HG02623 (cell line): ENCODE data around the gene TBC1D4.
A peak's percentile ranks its signal among the peaks of the same experiment; 100 is the strongest.
"Not testable (repeated sequence)": the region's sequence is repeated elsewhere in the genome, so short reads cannot be mapped to it uniquely, and the experiment has no call there.

ENCODE experiments used
- ATAC-seq: cut with Tn5 transposase; IDR thresholded peaks from one replicate; pipeline ENCODE4 v1.9.1; 2021; ENCODE audit warnings: moderate library complexity; ENCODE audit not compliant: unreplicated experiment

TBC1D4 gene

GRCh38 chr13:75452564-75452963 lies 29.4 kb downstream of the TBC1D4 start:
- no peak for ATAC-seq

GRCh38 chr13:75447493-75447892 lies 34.5 kb downstream of the TBC1D4 start:
- ATAC-seq: no peak

GRCh38 chr13:75446874-75447273 lies 35.1 kb downstream of the TBC1D4 start:
- ATAC-seq: no peak

GRCh38 chr13:75445717-75446499 lies 36.1 kb downstream of the TBC1D4 start:
- ATAC-seq: no peak

- no peak for ATAC-seq
Measured at GRCh38 chr13:75444016-75444415, 38.0 kb downstream of the TBC1D4 start.

- no peak for ATAC-seq
Measured at GRCh38 chr13:75443356-75443958, 38.5 kb downstream of the TBC1D4 start.

GRCh38 chr13:75442736-75443234 lies 39.2 kb downstream of the TBC1D4 start:
- ATAC-seq: no peak

GRCh38 chr13:75440100-75440499 lies 41.9 kb downstream of the TBC1D4 start:
- ATAC-seq: no peak

GRCh38 chr13:75437582-75438318 lies 44.2 kb downstream of the TBC1D4 start:
- ATAC-seq: no peak

- not testable (repeated sequence) for ATAC-seq
Measured at GRCh38 chr13:75434126-75434525, 47.8 kb downstream of the TBC1D4 start.

GRCh38 chr13:75432811-75433244 lies 49.1 kb downstream of the TBC1D4 start:
- no peak for ATAC-seq

- no peak for ATAC-seq
Measured at GRCh38 chr13:75432045-75432444, 49.9 kb downstream of the TBC1D4 start.

- no peak for ATAC-seq
Measured at GRCh38 chr13:75430436-75431209, 51.3 kb downstream of the TBC1D4 start.

- no peak for ATAC-seq
Measured at GRCh38 chr13:75426421-75426820, 55.5 kb downstream of the TBC1D4 start.

- peak; percentile 89 for ATAC-seq
Measured at GRCh38 chr13:75425216-75426009, 56.6 kb downstream of the TBC1D4 start.

- ATAC-seq: no peak
Measured at GRCh38 chr13:75423946-75424345, 58.0 kb downstream of the TBC1D4 start.

GRCh38 chr13:75422028-75422427 lies 59.9 kb downstream of the TBC1D4 start:
- no peak for ATAC-seq

- ATAC-seq: no peak
Measured at GRCh38 chr13:75421133-75421532, 60.8 kb downstream of the TBC1D4 start.

- ATAC-seq: no peak
Measured at GRCh38 chr13:75419656-75420055, 62.3 kb downstream of the TBC1D4 start.

GRCh38 chr13:75418997-75419396 lies 63.0 kb downstream of the TBC1D4 start:
- no peak for ATAC-seq
